Sigmoid colon (tissue), 4 donors: ENCODE data around the gene SYNPO2.
"Not testable (repeated sequence)": the region's sequence is repeated elsewhere in the genome, so short reads cannot be mapped to it uniquely, and the experiment has no call there.

Source experiments
- EP300 ChIP-seq, 4 donors: sonication (generic); formaldehyde crosslinking; IDR thresholded peaks; one replicate each; pipeline ENCODE4 v1.6.1; 2017; ENCODE audit warnings: antibody characterized with exemption in 4 of 4
- POLR2A ChIP-seq, 2 donors: fragments of 450-650 bp; IDR thresholded peaks; one replicate each; pipeline ENCODE4 v1.6.1; 2016; ENCODE audit warnings: antibody characterized with exemption in 2 of 2, mild to moderate bottlenecking in 2 of 2, moderate library complexity in 2 of 2
- POLR2AphosphoS5 ChIP-seq, 4 donors: sonication (generic); formaldehyde crosslinking; IDR thresholded peaks; one replicate each; pipeline ENCODE4 v1.6.1; 2017; ENCODE audit warnings: antibody characterized with exemption in 4 of 4

- not testable (repeated sequence) for TF ChIP-seq EP300, POLR2A, POLR2AphosphoS5 (IDR thresholded peaks at IDR 0.05)
These were observed 133.9 kb downstream of the SYNPO2 start for GRCh38 chr4:119022520-119022919.
